ENCODE results near the gene RANBP1. TPM values are rescaled to one million over a fixed set of nuclear protein-coding genes. Genes with fewer than 3 reads are reported as not detected.

The RANBP1 gene
- total RNA-seq, 1 donor = 200 TPM

- peak within 1 kb of the TSS; percentile 89 for H3K4me3 ChIP-seq (ENCODE audit: low read depth, low read length)
- no peak for TF ChIP-seq CTCF (IDR thresholded peaks at IDR 0.05; ENCODE audit: insufficient read depth, low read depth, low read length)
- peak; percentile 94 for DNase-seq (ENCODE audit: low read depth)
These were observed 36.0 kb upstream of the RANBP1 start, which contains the start of gene DGCR8 for GRCh38 chr22:20079745-20080444. DGCR8 (plus strand) TSS chr22:20080241; CDS start chr22:20085964, 5,723 bp downstream.

- peak; percentile 55 for DNase-seq (ENCODE audit: low read depth)
- peak overlapping the region; percentile 89 for H3K4me3 ChIP-seq (ENCODE audit: low read depth, low read length)
- TF ChIP-seq CTCF (IDR thresholded peaks at IDR 0.05; ENCODE audit: insufficient read depth, low read depth, low read length) = no peak
These were observed 35.5 kb upstream of the RANBP1 start for GRCh38 chr22:20080445-20080775.

GRCh38 chr22:20080776-20081654, 34.9 kb upstream of the RANBP1 start:
- TF ChIP-seq CTCF (IDR thresholded peaks at IDR 0.05; ENCODE audit: insufficient read depth, low read depth, low read length) = no peak

GRCh38 chr22:20083157-20083890, 32.6 kb upstream of the RANBP1 start:
- no peak overlapping the region for H3K4me3 ChIP-seq (ENCODE audit: low read depth, low read length)
- no peak for TF ChIP-seq CTCF (IDR thresholded peaks at IDR 0.05; ENCODE audit: insufficient read depth, low read depth, low read length)
- no peak for DNase-seq (ENCODE audit: low read depth)

More at GRCh38 chr22:20080776-20081654, 34.9 kb upstream of the RANBP1 start:
- H3K4me3 ChIP-seq (ENCODE audit: low read depth, low read length) = peak overlapping the region; percentile 89
- DNase-seq (ENCODE audit: low read depth) = peak; percentile 57

GRCh38 chr22:20083891-20084546, 31.9 kb upstream of the RANBP1 start:
- TF ChIP-seq CTCF (IDR thresholded peaks at IDR 0.05; ENCODE audit: insufficient read depth, low read depth, low read length) = no peak
- DNase-seq (ENCODE audit: low read depth) = no peak
- H3K4me3 ChIP-seq (ENCODE audit: low read depth, low read length) = no peak overlapping the region
